Measurements from ENCODE around the gene SLC6A20.

- no peak for TF ChIP-seq CTCF (IDR thresholded peaks at IDR 0.05)
- no peak for TF ChIP-seq POLR2AphosphoS5 (IDR thresholded peaks at IDR 0.05)
- TF ChIP-seq POLR2A (IDR thresholded peaks at IDR 0.05; ENCODE audit: low read depth), result no peak
Observed at GRCh38 chr3:45759851-45760250, 36.5 kb downstream of the SLC6A20 start.

Measured in esophagus muscularis mucosa (tissue), 3 donors.